Left colon (tissue), 2 donors: ENCODE data around the gene AGPAT1. TPM values are rescaled to one million over a fixed set of nuclear protein-coding genes. Genes with fewer than 3 reads are reported as not detected.
A peak's percentile ranks its signal among the peaks of the same experiment; 100 is the strongest.
"Not testable (repeated sequence)": the region's sequence is repeated elsewhere in the genome, so short reads cannot be mapped to it uniquely, and the experiment has no call there.

Experiments used
- ATAC-seq: fragments of 200-7000 bp; cut with Tn5 transposase; one replicate; pipeline ENCODE4 v1.9.1; 2020; ENCODE audit warnings: mild to moderate bottlenecking, moderate library complexity
- DNase-seq, 2 donors: peaks; one replicate each; pipeline ENCODE4 v3.0.0-alpha.2; 2020
- intact Hi-C, 2 donors: fragments of 100-400 bp; cut with DNase I in 1 of 2; cut with micrococcal nuclease in 1 of 2; formaldehyde crosslinking; loops; one replicate each; pipeline versions ENCODE4 v1.11.2 to v1.14.0; 2022; cut with DNase I, micrococcal nuclease
- total RNA-seq, 2 donors: library from RNA; stranded (reverse); fragmentation: NEBNext Ultra II Directional; extraction: Animal tissue kit (Norgen Biotek cat#: 25700); gene quantifications; one replicate each; pipeline ENCODE4 v1.2.1, GENCODE V29; 2021
- donor health status: DM: no; HTN: no; CAD: no.
- donor health status: DM: yes; HTN: yes; CAD: no.

The AGPAT1 gene
- total RNA-seq, 2 donors from 2014 or later: 44.4 to 55.0 TPM

DNA sequence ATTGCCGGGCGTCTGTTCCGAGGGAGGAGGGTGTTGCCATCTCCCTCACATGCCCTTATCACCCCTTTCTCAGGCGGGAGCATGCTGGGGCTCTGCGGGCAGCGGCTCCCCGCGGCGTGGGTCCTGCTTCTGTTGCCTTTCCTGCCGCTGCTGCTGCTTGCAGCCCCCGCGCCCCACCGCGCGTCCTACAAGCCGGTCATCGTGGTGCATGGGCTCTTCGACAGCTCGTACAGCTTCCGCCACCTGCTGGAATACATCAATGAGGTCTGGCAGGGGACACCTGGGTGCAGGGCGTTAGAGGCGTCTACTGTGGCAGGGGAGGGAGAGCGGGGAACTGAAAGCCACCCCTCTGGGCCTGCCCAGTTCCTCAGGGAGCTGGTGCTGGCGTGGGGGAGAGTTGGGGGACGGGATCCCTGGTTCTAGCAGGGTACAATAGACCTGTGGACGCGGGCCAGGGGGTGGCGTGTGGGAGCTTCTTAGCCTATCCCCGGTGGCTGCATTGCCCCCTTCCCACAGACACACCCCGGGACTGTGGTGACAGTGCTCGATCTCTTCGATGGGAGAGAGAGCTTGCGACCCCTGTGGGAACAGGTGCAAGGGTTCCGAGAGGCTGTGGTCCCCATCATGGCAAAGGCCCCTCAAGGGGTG lies 21.2 kb downstream of the AGPAT1 start:
- intact Hi-C loops: no loop called here
- ATAC-seq (peak; percentile 86), DNase-seq (peak; percentile 80 to 86)

DNA sequence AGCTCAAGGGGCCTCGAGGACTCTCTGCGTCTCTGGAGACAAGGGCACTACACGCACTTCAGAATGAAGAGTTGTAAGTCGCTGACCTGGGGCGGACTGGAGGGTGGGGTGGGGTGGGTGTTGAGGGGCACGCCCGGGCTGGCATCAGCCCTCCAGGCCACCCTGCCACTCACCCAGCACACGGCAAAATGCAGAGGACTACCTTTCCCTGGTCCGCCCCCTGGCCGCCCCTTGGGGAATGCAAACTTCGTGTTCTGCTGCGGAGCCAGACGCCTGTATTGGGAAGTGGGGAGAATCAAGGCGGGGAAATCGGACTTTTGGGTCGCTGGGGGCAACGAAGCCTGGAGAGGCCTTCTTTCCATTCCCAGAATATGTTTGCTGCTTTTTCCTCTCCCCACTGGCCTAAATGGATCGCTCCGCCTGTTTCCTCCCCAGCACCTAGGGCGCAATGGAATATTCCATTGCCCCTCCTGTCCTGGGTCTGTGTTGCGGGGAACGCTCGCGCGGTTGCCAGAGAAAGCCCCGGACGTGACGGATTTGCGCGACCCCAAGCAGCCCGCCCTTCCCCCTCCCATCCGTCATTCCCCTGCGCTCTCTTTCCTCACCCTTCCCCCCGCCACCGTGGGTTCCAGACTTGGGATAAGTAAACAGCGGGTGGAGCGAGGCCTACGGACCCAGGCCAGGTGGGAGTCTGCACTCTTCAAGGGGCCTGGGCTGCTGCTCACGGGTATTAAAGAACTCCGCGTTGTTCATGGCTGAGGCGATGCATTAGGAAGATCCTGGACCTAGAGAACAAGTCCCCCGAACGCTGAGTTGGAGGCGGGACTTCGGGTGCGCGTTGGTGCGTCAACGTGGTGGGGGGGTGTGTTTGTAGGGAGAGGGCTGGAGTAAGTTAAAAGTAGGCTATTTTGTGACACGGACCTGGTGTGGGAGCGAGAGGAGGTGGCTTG lies 22.0 kb downstream of the AGPAT1 start, which contains the start of gene PPT2:
PPT2 (plus strand) TSS at position 578 of the 950 bp plus-strand sequence. CDS start 454 bp downstream, outside the sequence.
- intact Hi-C loops: no loop called here
- ATAC-seq (peak; percentile 74), DNase-seq (peak; percentile 88 to 90)

DNA sequence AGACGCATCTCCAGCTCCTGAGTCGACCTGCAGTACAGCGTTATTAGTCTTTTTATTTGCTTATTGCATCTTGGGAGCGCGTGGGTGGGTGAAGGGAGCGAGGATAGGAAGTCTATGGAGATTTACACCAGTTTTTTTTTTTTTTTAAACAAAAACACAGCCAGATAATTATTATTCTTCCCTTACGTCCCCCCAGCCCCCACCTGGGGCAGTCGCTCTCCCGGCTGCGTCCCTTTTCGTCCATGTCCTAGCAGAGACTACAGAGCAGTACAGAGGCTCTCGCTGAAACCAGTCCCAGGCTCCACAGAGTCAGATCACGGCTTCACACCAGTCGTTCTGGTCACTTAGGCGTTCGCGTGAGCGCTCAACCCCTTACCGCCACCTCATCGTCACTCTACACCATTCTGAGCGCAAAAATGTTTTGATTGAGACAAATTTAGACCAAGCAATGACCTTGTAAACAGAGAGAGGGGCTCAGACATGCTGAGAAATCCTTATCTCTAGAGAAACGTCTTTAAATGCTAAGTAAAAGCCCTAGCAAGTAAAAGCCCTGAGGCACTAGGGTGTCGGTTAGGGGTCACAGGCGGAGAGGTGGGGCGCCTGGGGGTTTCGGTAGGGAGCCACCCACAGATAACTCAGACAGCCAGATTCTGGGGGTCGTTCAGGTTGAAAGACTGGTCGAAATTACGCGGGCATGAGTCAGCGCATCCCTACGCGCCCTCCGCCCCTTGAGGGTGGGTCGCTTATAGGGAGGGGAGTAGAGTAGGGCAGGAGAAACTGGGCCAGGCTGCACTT lies 22.9 kb downstream of the AGPAT1 start:
- intact Hi-C loops: no loop called here
- ATAC-seq: no peak
- peak; percentile 38 to 41 for DNase-seq

DNA sequence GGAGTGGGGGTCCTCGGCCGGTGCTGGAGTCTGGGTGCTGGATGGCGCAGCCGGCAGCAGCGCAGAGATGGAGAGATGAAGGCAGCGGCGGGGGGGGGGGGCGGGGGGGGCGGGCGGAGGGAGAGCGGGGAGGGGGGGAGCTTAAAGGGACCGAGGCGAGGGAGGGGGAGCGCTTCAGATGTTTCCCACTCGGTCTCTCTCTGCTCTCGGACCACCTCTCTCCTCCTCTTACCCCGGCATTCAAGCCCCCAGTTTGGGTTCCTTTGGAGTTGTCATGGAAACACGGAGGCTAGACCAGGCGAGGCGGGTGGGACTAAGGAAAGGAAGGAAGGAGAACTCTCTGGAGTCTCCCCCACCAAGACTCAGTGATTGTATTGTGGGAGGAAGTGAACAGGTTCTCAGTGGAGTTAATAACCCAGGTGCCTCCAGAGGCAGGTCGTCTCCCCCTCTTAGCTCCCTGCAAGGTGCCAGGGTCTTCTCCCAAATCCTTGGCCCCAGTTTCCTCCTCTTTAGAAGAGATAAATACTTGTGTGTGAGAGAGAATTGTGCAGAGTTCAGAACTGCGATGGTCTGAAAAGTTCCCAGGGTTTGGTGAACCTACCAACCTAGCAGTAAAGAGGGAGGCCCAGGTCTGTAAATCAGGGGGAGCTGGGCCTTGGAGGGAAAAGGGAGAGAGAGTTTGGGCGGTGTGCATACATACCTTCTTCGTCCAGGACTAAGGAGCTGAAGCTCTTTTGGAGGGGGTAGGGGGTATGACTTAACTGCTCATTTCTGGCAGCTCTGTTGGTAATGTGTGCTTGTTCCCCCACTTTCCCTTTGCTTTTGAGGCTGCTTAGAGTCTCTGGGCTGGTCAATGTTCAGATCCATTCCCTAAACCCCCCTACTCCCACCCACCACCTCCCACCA lies 23.8 kb downstream of the AGPAT1 start, which contains the start of gene PRRT1:
PRRT1 (minus strand) TSS at position 77 of the 906 bp plus-strand sequence. CDS start 112 bp downstream, outside the sequence.
- DNase-seq (no peak), ATAC-seq (no peak)
- intact Hi-C loops: no loop called here

DNA sequence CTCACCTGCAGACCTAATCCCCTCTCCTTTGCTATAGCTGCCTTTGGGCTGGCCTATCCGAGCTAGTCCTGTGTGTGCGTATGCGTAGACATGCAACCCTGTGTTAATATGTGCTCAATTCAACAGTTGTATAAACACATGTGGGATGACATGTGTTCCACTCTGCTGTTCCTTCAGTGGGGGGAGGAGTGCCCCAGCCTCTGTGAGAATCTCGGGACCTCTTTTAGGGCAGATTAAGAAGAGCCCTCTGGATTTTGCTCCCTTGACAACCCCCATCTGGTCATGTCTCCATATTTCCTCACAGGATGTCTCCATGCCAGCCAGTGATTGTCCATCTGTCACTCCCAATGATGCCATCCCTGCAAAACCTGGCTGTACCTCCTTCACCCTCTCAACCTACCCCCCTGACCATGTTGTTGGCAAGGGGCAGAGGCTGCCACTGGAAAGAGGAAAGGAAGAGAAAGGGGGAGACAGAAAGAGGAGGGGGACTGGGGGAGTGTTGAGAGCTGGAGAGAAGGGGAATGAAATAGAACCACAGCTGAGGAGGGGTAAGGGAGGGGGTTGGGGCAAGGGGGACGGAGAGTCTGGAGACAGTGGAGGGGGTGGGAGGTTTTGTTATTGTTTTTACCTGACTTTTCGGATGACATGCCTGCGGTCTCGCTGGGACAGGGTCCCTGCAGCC lies 24.6 kb downstream of the AGPAT1 start:
- intact Hi-C loops: no loop called here
- ATAC-seq (no peak), DNase-seq (no peak)

DNA sequence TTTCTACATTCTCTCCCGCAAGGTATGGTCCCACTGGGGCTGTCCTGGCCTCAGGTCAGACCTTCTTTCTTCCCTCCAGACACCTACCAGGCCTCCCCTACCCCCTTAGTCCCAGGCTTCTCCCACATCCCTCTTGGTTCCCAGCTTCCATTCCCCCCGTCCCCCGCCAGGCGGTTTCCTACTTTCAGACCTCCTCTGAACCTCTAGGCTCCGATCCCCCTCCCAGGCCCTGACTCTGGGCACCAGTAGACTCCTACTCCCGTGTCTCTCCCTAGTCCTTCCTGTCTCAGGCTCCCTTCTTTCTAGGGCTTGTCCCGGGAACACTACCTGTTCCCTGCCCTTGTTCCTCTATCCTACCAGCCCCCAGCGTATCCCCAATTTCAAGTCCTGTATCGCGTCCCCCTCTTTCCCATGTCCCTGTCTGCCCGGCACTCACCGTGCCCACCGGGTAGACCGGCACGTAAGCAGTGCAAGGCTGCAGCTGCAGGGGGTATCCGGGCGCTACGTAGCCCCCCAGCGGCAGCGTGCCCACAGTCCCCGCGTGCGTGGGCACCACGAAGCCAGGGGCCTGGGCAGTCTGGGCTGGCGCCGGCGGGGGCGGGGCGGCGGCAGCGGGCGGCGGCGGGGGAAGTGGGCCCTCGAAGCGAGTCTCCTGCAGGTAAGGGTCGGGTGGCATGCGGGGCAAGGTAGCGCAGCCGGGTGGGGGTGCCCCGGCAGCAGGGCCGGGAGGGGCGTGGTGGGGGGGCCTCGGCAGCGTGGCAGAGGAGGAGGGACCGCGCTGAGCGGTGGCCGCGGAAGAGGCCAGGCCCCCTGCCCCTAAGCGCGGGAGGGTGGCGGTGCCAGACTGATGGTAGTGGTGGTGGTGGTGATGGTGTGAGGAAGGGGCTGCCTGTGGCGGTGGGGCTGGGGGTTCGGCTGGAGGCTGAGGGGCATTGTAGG lies 25.7 kb downstream of the AGPAT1 start:
- DNase-seq (no peak), ATAC-seq (no peak)
- intact Hi-C loops: no loop called here

- DNase-seq: no peak
- intact Hi-C loops: no loop called here
- no peak for ATAC-seq
Measured at GRCh38 chr6:32149092-32149755, 26.7 kb downstream of the AGPAT1 start.

DNA sequence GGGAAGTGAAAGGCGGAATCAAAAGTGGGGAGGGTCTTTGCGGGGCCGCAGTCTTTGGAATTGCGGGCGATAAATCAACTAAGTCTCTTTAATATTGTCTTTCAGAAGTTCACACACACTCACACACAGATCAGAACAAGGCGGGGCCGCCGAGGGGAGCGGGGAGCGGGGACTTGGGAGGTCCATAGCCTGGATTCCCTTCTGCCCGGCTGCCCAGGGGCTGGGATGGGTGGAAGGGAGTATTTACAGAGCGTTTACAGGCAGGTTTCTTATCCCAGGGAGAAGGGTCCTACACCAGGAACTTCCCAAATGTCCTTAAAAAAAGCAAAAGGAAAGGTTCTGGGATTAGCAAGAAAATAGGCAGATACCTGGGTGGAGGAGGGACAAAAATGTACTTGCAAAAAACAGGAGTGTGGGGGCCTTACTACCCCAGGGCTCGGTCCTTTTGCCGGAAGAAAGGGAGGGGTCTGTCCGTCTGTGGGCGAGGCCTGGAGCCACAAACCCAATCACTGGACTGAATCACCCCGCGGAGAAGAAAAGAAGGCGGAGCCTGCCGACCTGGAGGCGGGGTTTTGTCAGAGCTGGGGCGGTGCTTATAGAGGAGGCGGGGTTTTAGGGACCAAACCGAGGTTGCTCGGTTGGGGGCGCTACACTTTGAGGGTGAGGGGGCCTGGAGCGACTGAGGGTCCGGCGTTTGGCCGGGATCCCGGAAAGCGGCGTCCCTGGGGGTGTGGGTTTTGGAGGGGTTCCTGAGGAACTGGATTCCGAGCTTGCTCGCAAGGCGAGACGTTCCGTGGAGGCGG lies 27.4 kb downstream of the AGPAT1 start:
- DNase-seq (peak; percentile 71 to 72), ATAC-seq (peak; percentile 75)
- intact Hi-C loops: no loop called here

DNA sequence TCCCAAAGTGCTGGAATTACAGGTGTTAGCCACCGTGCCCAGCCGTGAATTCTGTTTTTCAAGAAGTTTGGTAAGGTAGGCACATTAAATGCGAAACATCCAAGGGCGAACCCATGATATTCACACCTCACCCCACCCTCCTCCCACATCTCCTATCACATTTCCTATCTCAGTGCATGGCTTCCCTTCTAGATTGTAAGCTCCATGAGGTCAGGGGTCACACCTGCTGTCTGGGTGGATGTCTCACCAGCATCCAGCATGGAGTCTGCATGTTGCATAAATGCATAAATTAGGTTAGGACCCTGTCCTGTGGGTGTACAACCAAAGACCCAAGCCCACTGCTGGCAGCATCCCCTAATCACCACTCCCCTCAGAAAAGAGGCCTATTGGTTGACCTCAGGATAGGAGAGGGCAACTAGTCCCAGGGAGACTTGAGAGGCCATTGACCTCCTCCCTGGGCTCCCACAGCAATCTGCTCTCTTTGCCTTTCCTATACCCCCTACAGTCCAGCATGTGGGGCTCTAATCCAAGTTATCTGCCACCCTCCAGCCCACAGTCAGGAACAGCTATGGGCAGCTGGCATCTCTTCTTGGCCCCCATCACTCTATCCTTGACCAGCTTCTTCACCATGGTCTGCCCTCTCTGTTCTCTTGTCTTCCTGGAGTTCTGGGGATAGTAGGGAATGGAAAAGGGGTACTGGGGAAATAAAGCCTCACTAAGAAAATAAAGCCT lies 28.3 kb downstream of the AGPAT1 start:
- ATAC-seq (no peak), DNase-seq (no peak)
- intact Hi-C loops: no loop called here

- DNase-seq (no peak), ATAC-seq (no peak)
- intact Hi-C loops: no loop called here
Measured at GRCh38 chr6:32146687-32147086, 29.2 kb downstream of the AGPAT1 start.

GRCh38 chr6:32146287-32146686 lies 29.6 kb downstream of the AGPAT1 start:
- ATAC-seq (no peak), DNase-seq (no peak)
- intact Hi-C loops: no loop called here

DNA sequence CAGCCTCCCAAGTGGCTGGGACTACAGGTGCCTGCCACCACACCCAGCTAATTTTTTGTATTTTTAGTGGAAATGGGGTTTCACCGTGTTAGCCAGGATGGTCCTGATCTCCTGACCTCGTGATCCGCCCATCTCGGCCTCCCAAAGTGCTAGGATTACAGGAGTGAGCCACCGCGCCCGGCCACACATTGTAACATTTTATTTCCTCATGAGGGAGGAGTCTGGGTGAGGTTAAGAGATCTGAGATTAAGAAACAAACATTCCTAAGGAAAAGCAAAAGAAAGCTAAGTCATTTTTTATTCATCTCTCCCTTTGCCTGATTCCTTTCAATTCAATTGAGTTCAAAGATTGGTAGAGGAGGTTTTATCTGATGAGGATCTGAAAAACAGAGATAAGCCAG lies 31.6 kb downstream of the AGPAT1 start:
- intact Hi-C loops: not testable (repeated sequence)
- DNase-seq (peak; percentile 50 to 57), ATAC-seq (peak; percentile 86)

- intact Hi-C loops: no loop called here
- ATAC-seq (no peak), DNase-seq (no peak)
Measured at GRCh38 chr6:32140420-32141046, 35.4 kb downstream of the AGPAT1 start.

DNA sequence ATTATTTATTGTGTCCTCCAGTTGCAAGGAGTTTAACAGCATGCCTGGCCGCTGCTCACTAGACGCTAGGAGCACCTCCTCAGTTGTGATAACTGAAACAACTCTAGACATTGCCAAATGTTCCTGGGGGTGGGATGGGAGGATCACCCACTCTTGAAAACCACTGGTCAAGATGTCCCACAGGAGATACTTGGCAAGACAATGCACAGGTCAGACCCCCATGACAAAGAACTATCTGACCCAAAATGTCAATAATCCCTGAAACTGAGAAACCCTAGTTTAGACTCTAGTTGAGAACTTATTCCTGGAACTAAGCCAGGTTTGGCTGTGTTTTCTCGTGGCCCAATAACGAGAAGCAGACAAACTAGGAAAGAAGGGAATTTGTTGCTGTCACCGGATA lies 36.3 kb downstream of the AGPAT1 start:
- DNase-seq (no peak), ATAC-seq (no peak)
- intact Hi-C loops: no loop called here
